Hematopoietic multipotent progenitor cell treated with erythropoietin and hydrocortisone succinate and interleukin-3 and kit ligand, for 17 days (in vitro differentiated cells): ENCODE results near the gene C12orf54.
"Not testable (repeated sequence)": the region's sequence is repeated elsewhere in the genome, so short reads cannot be mapped to it uniquely, and the experiment has no call there.

ENCODE experiments used
- DNase-seq: peaks from one replicate; pipeline ENCODE4 v3.0.0-alpha.2; 2015; ENCODE audit warnings: low spot score

C12orf54 gene

DNA sequence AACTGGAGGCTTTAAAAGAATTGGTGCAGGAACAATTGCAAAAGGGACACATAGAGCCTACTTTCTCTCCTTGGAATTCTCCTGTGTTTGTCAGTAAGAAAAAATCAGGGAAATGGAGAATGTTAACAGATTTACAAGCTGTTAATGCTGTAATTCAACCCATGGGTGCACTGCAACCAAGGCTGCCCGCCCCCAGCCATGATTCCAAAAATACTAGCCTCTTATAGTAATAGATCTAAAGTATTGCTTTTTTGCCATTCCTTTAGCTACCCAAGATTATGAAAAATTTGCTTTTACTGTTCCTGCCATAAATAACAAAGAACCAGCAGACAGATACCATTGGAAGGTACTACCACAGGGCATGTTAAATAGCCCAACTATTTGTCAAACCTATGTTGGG, 27.8 kb downstream of the C12orf54 start:
- DNase-seq: no peak

DNA sequence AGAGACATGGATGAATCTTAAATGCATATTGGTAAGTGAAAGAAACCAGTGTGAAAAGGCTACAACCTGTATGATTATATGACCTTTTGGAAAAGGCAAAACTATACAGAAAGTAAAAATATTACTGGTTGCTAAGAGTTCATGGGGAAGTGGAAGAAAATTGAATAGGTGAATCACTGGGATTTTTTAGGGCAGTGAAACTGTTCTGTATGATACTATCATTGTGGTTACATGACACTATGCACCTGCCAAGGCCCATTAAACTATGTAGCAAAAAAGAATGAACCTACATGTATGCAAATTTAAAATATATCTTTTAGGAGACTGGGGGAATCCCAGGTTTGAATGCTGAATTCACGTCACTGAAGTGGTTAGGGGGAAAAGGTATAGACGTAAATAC, 30.6 kb downstream of the C12orf54 start:
- no peak for DNase-seq

DNA sequence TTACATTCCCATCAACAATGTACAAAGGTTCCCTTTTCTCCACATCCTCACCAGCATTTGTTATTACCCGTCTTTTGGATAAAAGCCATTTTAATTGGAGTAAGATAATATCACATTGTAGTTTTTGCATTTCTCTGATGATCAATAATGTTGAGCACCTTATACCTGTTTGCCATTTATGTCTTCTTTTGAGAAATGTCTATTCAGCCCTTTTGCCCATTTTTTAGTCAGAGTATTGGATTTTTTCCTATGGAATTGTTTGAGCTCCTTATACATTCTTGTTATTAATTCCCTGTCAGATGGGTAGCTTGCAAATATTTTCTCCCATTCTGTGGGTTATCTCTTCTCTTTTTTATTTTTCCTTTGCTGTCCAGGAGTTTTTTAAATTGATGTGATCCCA, 32.4 kb downstream of the C12orf54 start:
- DNase-seq: no peak

DNA sequence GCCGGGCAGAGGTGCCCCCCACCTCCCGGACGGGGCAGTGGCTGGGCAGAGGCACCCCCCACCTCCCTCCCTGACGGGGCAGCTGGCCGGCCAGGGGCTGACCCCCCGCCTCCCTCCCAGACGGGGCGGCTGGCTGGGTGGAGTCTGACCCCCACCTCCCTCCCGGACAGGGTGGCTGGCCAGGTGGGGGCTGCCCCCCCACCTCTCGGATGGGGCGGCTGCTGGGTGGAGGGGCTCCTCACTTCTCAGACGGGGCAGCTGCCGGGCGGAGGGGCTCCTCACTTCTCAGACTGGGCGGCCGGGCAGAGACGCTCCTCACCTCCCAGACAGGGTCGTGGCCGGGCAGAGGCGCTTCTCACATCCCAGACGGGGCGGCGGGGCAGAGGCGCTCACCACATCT, 38.1 kb downstream of the C12orf54 start:
- DNase-seq: not testable (repeated sequence)

DNA sequence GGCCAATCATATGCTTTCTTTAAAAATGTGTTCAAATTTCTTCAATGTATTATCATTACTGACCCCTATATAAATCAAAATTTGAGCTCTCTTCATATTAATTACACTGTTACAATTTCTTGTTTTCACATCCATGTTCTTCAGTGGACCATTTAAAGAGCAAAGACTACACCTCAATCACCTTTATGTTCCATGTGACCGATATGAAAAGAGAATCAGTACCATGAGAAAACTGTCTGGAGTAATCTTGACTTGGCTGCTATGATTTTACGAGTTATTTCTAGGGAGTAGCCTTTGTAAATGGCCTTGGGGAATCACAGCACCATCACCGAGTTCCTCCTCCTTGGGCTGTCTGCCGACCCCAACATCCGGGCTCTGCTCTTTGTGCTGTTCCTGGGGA, 43.0 kb downstream of the C12orf54 start, which contains the start of gene OR8S1:
Gene OR8S1 (plus strand): TSS at position 301 of the 400 bp plus-strand sequence. CDS start 0 bp downstream, at position 301.
- no peak for DNase-seq

DNA sequence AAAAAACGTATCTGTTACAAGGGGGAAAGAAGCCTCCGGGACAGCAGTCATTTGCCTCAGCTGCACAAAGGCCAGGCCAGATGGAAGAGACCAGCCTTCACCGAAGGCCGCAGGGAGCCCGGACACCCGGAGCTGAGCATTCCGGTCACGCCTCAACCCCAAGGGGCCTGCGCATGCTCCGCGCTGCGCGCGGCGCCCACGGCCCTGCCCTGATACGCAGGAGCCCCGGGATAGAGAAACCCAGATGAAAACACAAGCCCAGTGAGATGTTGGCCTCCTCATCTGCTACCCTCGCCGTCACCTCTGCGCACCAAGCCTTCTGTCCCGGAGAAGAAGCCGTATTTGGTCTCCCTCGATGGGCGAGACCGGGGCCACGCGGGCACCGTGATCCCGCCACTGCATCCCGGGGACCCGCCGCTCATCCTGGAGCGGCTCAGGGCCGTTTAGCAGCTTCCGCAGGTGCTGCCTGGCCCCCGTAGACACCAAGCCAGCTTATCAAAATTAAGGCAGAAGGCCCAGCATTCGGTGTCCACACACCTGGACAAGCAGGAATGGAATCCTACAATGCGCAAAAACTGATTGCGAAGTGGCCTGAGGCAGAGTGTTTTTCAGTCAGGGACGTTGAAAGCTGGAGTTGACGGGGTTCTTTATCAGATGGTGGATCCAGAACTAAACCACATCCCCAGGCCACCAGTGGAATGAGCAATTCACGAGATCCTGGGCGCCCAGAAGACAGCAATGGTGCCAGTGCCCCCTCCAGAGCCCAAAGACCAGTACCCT, 45.8 kb downstream of the C12orf54 start:
- DNase-seq: no peak

DNA sequence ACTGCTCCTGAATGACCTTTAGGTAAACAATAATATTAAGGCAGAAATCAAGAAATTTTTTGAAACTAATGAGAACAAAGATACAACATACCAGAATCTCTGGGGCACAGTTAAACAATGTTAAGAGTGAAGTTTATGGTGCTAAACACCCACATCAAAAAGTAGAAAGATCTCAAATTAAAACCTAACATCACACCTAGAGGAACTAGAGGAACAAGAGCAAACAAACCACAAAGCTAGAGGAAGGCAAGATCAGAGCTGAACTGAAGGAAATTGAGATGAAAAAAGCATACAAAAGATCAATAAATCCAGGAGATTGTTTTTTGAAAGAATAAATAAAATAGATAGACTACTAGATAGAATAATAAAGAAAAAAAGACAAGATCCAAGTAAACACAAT, 50.3 kb downstream of the C12orf54 start:
- no peak for DNase-seq

DNA sequence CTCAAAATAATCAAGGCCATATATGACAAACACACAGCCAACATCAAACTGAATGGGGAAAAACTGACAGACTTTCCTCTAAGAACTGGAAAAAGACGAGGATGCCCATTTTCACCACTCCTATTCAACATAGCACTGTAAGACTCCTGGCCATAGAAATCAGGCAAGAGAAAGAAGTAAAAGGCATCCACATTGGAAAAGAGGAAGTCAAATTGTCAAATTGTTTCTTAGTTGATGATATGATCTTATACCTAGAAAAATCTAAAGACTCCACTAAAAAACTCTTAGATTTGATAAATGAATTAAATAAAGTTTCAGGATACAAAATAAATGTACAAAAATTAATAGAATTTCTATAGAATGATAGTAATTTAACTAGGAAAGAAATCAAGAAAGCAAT, 54.3 kb downstream of the C12orf54 start:
- DNase-seq: no peak

DNA sequence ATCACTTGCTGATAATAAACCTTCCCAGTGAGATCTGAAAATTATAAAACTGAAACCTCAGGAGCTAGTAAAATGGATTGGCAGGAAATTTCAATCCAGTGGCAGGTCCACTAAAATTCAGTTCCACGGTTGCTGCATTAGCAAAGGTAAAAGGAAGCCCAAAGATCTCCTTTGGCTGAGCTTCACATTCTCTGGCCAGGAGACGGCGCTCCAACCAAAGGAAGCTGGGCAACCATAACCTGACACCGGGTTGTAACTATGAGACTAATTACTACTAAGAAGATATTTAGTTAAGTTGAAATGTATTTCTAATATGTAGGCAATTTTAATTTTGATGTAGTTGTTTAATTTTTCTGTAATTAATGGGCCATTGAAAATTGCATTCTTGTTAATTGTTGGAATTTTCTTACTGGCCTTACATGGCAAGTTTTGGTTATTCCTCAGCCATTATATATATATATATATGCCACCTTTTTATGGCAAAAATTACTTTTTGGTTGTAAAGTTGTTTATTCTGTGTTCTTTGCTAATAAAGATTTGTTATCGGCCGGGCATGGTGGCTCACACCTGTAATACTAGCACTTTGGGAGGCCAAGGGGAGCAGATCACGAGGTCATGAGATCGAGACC, 60.1 kb downstream of the C12orf54 start:
- DNase-seq: peak; percentile 34

DNA sequence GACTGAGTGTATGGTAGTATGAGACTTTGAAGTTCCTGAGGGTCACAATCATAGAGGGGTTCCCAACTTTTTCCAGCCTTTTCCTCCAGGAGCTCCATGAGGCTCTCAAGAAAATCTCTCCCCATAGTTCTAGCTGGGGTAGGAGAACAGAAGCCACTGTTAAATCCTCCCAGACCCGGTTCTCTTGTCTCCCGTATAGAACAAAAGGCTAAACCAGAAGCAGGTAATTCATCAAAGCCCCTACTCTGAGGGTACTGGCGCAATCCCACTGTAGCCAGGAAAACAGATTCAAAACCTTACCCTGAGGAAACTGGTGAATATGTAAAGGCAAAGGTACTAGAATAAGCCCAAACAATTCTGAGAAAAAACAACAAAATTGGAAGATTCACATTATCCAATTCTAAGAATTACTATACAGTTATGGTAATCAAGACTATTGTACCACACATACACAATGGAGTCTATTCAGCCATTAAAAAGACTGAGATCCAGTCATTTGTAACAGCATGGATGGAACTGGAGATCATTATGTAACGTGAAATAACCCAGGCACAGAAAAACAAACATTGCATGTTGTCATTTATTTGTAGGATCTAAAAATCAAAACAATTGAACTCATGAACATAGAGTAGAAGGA, 63.7 kb downstream of the C12orf54 start:
- DNase-seq: no peak
